ENCODE results near the gene NTHL1. TPM values are rescaled to one million over a fixed set of nuclear protein-coding genes. Genes with fewer than 3 reads are reported as not detected.

The NTHL1 gene
- total and polyA plus RNA-seq, 2 of the 8 experiments (the other 6 are each of a cell fraction or from before 2014, with no cell fraction given) = 70.9 to 150 TPM

- Histone ChIP-seq H2BK120ac (replicated peaks; ENCODE audit: low read depth, low read length) (no peak overlapping the region), H3K79me1 (ENCODE audit: low read depth, low read length) (no peaks in the 10 kb centered on the region), H2AFZ (ENCODE audit: low read length) (no peak overlapping the region), H3K14ac (ENCODE audit: insufficient read length) (no peak overlapping the region), H2BK12ac (ENCODE audit: low read depth, low read length) (no peak overlapping the region), H3K4me3 (ENCODE audit: extremely low read depth in 1 of 4, insufficient read depth in 2 of 4, low read depth in 3 of 4, low read length in 4 of 4) (no peak overlapping the region), H2BK5ac (ENCODE audit: low read depth, low read length) (no peak overlapping the region), H3K9ac (replicated peaks in 1 of 4; ENCODE audit: extremely low read depth in 1 of 4, low read depth in 3 of 4, low read length in 3 of 4) (no peak overlapping the region), H4K91ac (replicated peaks; ENCODE audit: insufficient read length, low read length) (no peak overlapping the region), H3K36me3 (ENCODE audit: control insufficient read depth in 2 of 4, insufficient read depth in 4 of 4, low read length in 3 of 4) (peaks cover 2 to 14% (median 5%) of the 10 kb centered on the region in 4 experiments; a peak in 5 of 8 replicates), H2AK5ac (ENCODE audit: low read depth, low read length) (no peak overlapping the region), H3K4me1 (replicated peaks in 1 of 4; ENCODE audit: control insufficient read depth in 3 of 4, insufficient read depth in 4 of 4, low read length in 3 of 4) (no peaks in the 10 kb centered on the region), H4K5ac (ENCODE audit: insufficient read length, low read depth, low read length) (no peak overlapping the region), H3K79me2 (ENCODE audit: control insufficient read depth in 1 of 2, insufficient read depth in 2 of 2, low read length in 2 of 2) (no peaks in the 10 kb centered on the region), H3K27ac (ENCODE audit: low read depth, low read length) (no peak overlapping the region), H2BK15ac (ENCODE audit: low read length) (no peak overlapping the region), H3K18ac (ENCODE audit: extremely low read depth, low read length) (no peak overlapping the region), H3K56ac (replicated peaks; ENCODE audit: insufficient read length, low read depth, low read length) (no peak overlapping the region), H2BK20ac (ENCODE audit: low read length) (no peak overlapping the region), H4K8ac (ENCODE audit: extremely low read depth, insufficient read depth, low read length) (no peak overlapping the region), H4K20me1 (replicated peaks in 1 of 2; ENCODE audit: control insufficient read depth in 1 of 2, insufficient read depth in 2 of 2, low read length in 2 of 2) (peaks cover 4 to 10% of the 10 kb centered on the region in 2 experiments), H3K23ac (ENCODE audit: insufficient read length) (no peak overlapping the region), H3K9me3 (ENCODE audit: insufficient read depth in 2 of 2, low read depth in 1 of 2, low read length in 1 of 2) (no peaks in the 10 kb centered on the region), H3K4me2 (ENCODE audit: insufficient read depth in 1 of 2, low read depth in 2 of 2, low read length in 2 of 2) (no peak overlapping the region), H3K27me3 (replicated peaks in 1 of 4; ENCODE audit: control insufficient read depth in 3 of 4, extremely low read depth in 1 of 4, insufficient read depth in 3 of 4, low read length in 3 of 4) (no peaks in the 10 kb centered on the region), H3K4ac (replicated peaks; ENCODE audit: insufficient read length, low read depth, low read length) (no peak overlapping the region), H3K23me2 (ENCODE audit: low read depth, low read length) (no peaks in the 10 kb centered on the region)
- TF ChIP-seq CHD1 (IDR thresholded peaks at IDR 0.05; ENCODE audit: low read depth, low read length) (no peak), SP2 (IDR thresholded peaks at IDR 0.05; ENCODE audit: low read length) (no peak), RBBP5 (IDR thresholded peaks at IDR 0.05; ENCODE audit: borderline replicate concordance, low read depth, low read length) (no peak)
- POLR2A ChIA-PET (ENCODE audit: partially characterized antibody) = interaction anchor here (2.1 to 8.8 kb wide), 2 partner anchors 10 to 15 kb away, joined by 6 to 50 read pairs; no protein-coding TSS in a partner anchor
- DNase-seq (ENCODE audit: low read depth in 1 of 2, low spot score in 2 of 2) (no peak), FAIRE-seq (no peak)
- CTCF ChIA-PET (ENCODE audit: partially characterized antibody) = interaction anchor here (0.9 to 4.4 kb wide), 3 partner anchors 19 to 53 kb away, joined by 3 to 13 read pairs (median 4); partner anchors contain the start of gene NTHL1
- WGBS, 2 experiments (ENCODE audit: extremely low coverage in 1 of 2, insufficient coverage in 1 of 2, insufficient read length in 1 of 2, insufficient replicate concordance in 2 of 2, low coverage in 1 of 2, low lambda C conversion rate in 2 of 2, missing lambda C conversion rate in 1 of 2) = 96% methylated on average over 24 of the region's 24 CpGs; no CpG with 5 or more reads in 1 of the 2 experiments
Measured at GRCh38 chr16:2075631-2076030, 28.0 kb upstream of the NTHL1 start.

Data from H1 (cell line).